Endothelial cell of umbilical vein (primary cell): ENCODE results near the gene CEP63. TPM values are rescaled to one million over a fixed set of nuclear protein-coding genes. Genes with fewer than 3 reads are reported as not detected.

Experiments used
- BruUV-seq: library from RNA; stranded (reverse); fragments of 400-500 nt; replicated peaks from 2 replicates; lab custom pipeline; 2021; lab: Mats Ljungman, UMichigan
- CTCF ChIA-PET: fragments of 300-600, 350-600 bp; sonication (Branson Sonifier 250); formaldehyde crosslinking; loops from one replicate; lab custom pipeline; 2021; ENCODE audit warnings: antibody characterized with exemption, inconsistent platforms; lab: Charles Lee
- POLR2A ChIA-PET: fragments of 300-600, 350-600 bp; sonication (Branson Sonifier 250); formaldehyde crosslinking; loops from one replicate; lab custom pipeline; 2021; ENCODE audit warnings: antibody characterized with exemption, inconsistent platforms; lab: Charles Lee
- DNase-seq: peaks from one replicate; pipeline ENCODE4 v3.0.0-alpha.2; 2011; ENCODE audit warnings: low read depth, low spot score
- FAIRE-seq: peaks from 2 replicates; lab custom pipeline; 2011; peaks lifted over from hg19 to GRCh38; lab: Jason Lieb, UNC
- H2AFZ ChIP-seq: 2 replicates; pipeline ENCODE4 v1.6.0; 2012; ENCODE audit warnings: low read depth, low read length, control low read depth, inconsistent platforms
- H3K27ac ChIP-seq: 2 replicates; pipeline ENCODE4 v1.5.1; 2011; ENCODE audit warnings: low read depth, mild to moderate bottlenecking, control low read depth, low read length, moderate library complexity; ENCODE audit not compliant: insufficient read depth
- H3K27me3 ChIP-seq, 2 experiments: 2 replicates each; pipeline versions ENCODE4 v1.6.0 to v1.6.1; 2011; ENCODE audit warnings: low read length in 2 of 2, mixed read lengths in 1 of 2; ENCODE audit not compliant: control insufficient read depth in 2 of 2, insufficient read depth in 2 of 2
- H3K36me3 ChIP-seq, 2 experiments: 2 replicates in 1 of 2; 3 replicates in 1 of 2; pipeline ENCODE4 v1.5.1; 2011; ENCODE audit warnings: low read length in 2 of 2, mild to moderate bottlenecking in 1 of 2, moderate library complexity in 1 of 2; ENCODE audit not compliant: control insufficient read depth in 2 of 2, insufficient read depth in 2 of 2; ENCODE audit errors: extremely low read depth in 1 of 2
- H3K4me1 ChIP-seq: 3 replicates; pipeline ENCODE4 v1.5.1; 2011; ENCODE audit warnings: mild to moderate bottlenecking, low read length; ENCODE audit not compliant: control insufficient read depth, insufficient read depth; ENCODE audit errors: extremely low read depth
- H3K4me2 ChIP-seq: 2 replicates; pipeline ENCODE4 v1.6.1; 2011; ENCODE audit warnings: low read length, control low read depth, mixed read lengths; ENCODE audit not compliant: insufficient read depth
- H3K4me3 ChIP-seq, 3 experiments: fragments of 200-600 bp in 1 of 3; sonication (generic), shearing (Covaris generic) in 1 of 3; replicated peaks in 1 of 3; 2 replicates each; pipeline ENCODE4 v1.5.1; 2011 to 2016; ENCODE audit warnings: control low read depth in 3 of 3, low read length in 3 of 3, mild to moderate bottlenecking in 2 of 3, inconsistent platforms in 1 of 3, low read depth in 1 of 3, moderate library complexity in 1 of 3; ENCODE audit not compliant: insufficient read depth in 1 of 3
- H3K79me2 ChIP-seq: 2 replicates; pipeline ENCODE4 v1.6.0; 2012; ENCODE audit warnings: low read length, inconsistent platforms; ENCODE audit not compliant: control insufficient read depth, insufficient read depth
- H3K9ac ChIP-seq: replicated peaks from 2 replicates; pipeline ENCODE3; 2011; ENCODE audit warnings: low read length, control low read depth; ENCODE audit not compliant: insufficient read depth; ENCODE audit errors: extremely low read depth
- H3K9me1 ChIP-seq: replicated peaks from 3 replicates; pipeline ENCODE4 v1.6.0; 2011; ENCODE audit warnings: mild to moderate bottlenecking, low read length; ENCODE audit not compliant: control insufficient read depth, insufficient read depth; ENCODE audit errors: extremely low read depth
- H3K9me3 ChIP-seq: replicated peaks from 2 replicates; pipeline ENCODE4 v1.5.1; 2012; ENCODE audit warnings: low read length, inconsistent platforms; ENCODE audit not compliant: control insufficient read depth, insufficient read depth
- H4K20me1 ChIP-seq: replicated peaks from 2 replicates; pipeline ENCODE3; 2011; ENCODE audit warnings: mild to moderate bottlenecking, low read length; ENCODE audit not compliant: control insufficient read depth, insufficient read depth; ENCODE audit errors: extremely low read depth
- GATA2 ChIP-seq: IDR thresholded peaks from 2 replicates; pipeline ENCODE4 v1.7.0; 2011; ENCODE audit warnings: low read depth, mild to moderate bottlenecking, moderate library complexity, mixed read lengths, low read length; ENCODE audit not compliant: insufficient read length, insufficient read depth
- JUN ChIP-seq: IDR thresholded peaks from 2 replicates; pipeline ENCODE4 v1.6.1; 2011; ENCODE audit warnings: borderline replicate concordance, low read depth; ENCODE audit not compliant: insufficient read length, insufficient read depth
- MYC ChIP-seq: IDR thresholded peaks from one replicate; pipeline ENCODE4 v1.6.1; 2011; ENCODE audit warnings: mild to moderate bottlenecking, low read depth, low read length
- dilution Hi-C: fragments of 300-500 bp; cut with MboI; formaldehyde crosslinking; loops from one replicate; pipeline ENCODE4 v1.15.0; 2019; ENCODE audit warnings: low sequenced_read_pairs; ENCODE audit not compliant: extremely low pct_ligation_motif_present
- intact Hi-C: fragments of 100-400 bp; cut with micrococcal nuclease; formaldehyde crosslinking; loops from one replicate; pipeline ENCODE4 v1.10.0; 2022
- polyA plus RNA-seq, 4 experiments: library from polyadenylated mRNA; depleted of rRNA in 3 of 4; stranded (reverse) in 3 of 4; unstranded in 1 of 4; fragments of >200 nt; gene quantifications; 2 replicates each; pipeline versions ENCODE4 v1.2.1 to v1.2.3, GENCODE V29; 2011 to 2012; ENCODE audit warnings: missing spikeins in 1 of 4
- total RNA-seq: library from RNA; stranded (reverse); gene quantifications from 2 replicates; pipeline ENCODE4 v1.2.3, GENCODE V29; 2021

The CEP63 gene
- total and polyA plus RNA-seq, 2 donors (not counting 3 experiments of a cell fraction or from before 2014, with no cell fraction given): 5.7 to 29.4 TPM

DNA sequence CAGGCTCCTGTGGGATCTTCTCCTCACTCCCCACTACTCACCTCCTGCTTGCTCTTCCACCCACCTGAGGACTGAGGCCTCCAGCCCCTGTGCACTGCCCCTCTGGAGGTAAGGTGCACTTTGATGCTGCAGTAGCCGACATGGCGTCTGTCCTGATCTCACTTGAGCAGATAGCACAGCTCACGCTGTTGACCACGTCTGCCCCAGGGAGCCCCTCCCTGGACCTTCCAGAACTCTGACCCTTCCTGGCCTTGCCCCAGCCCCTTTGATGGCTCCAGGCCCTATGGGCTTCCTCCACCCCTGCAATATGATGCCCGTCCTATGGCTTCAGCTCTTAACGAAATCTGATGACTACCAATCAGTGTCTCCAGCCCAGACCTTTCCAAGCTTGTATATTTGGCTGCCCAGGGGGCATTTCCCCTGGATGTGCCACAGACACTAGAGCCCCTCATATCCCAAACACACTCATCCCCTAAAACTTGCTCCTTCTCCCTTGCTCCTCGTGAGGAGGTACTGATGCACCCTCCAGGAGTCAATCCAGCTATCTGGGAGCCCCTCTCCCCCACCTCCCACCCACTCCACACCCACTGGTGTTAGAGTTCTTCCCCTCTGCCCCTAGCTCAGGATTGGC, 137.9 kb downstream of the CEP63 start:
- no peaks in the 10 kb centered on the region for H3K79me2 ChIP-seq
- H3K36me3 ChIP-seq: no peaks in the 10 kb centered on the region
- no peak overlapping the region for H3K27ac ChIP-seq
- no TSS peak for BruUV-seq
- no peaks in the 10 kb centered on the region for H4K20me1 ChIP-seq
- CTCF ChIA-PET: no interaction called here
- H3K9ac ChIP-seq: no peak overlapping the region
- intact Hi-C loops (no loop called here), dilution Hi-C loops (no loop called here)
- DNase-seq (no peak), FAIRE-seq (no peak)
- TF ChIP-seq MYC (no peak), GATA2 (no peak), JUN (no peak)
- no peaks in the 10 kb centered on the region for H3K27me3 ChIP-seq
- H3K4me2 ChIP-seq: no peak overlapping the region
- H2AFZ ChIP-seq: no peak overlapping the region
- POLR2A ChIA-PET: no interaction called here
- no peak overlapping the region for H3K4me3 ChIP-seq
- H3K4me1 ChIP-seq: no peaks in the 10 kb centered on the region
- H3K9me3 ChIP-seq: no peaks in the 10 kb centered on the region
- no peaks in the 10 kb centered on the region for H3K9me1 ChIP-seq

Other genes with a start within 250 kb of the CEP63 start
- gene RYK, start 235.2 kb upstream of the CEP63 start, total RNA-seq: 44.1 and 48.3 TPM in 2 replicates
- 23.7 and 23.8 TPM in 2 replicates for gene RYK, start 235.2 kb upstream of the CEP63 start, polyA plus RNA-seq
- gene AMOTL2, start 111.6 kb upstream of the CEP63 start, total RNA-seq: 145 and 167 TPM in 2 replicates
- 129 and 130 TPM in 2 replicates for gene AMOTL2, start 111.6 kb upstream of the CEP63 start, polyA plus RNA-seq
- gene ANAPC13, start 72 bp upstream of the CEP63 start, total RNA-seq: 50.8 and 58.6 TPM in 2 replicates
- 32.2 and 48.4 TPM in 2 replicates for gene ANAPC13, start 72 bp upstream of the CEP63 start, polyA plus RNA-seq
- gene KY, start 165.0 kb downstream of the CEP63 start, total RNA-seq: not detected in 2 replicates
- not detected in 2 replicates for gene KY, start 165.0 kb downstream of the CEP63 start, polyA plus RNA-seq